HG03280 (cell line): ENCODE results near the gene IGSF21.
"Not testable (repeated sequence)": the region's sequence is repeated elsewhere in the genome, so short reads cannot be mapped to it uniquely, and the experiment has no call there.

Source experiments
- ATAC-seq: cut with Tn5 transposase; IDR thresholded peaks from one replicate; pipeline ENCODE4 v1.9.1; 2021; ENCODE audit warnings: mild to moderate bottlenecking, moderate library complexity; ENCODE audit not compliant: unreplicated experiment

IGSF21 gene

GRCh38 chr1:18414872-18415447, 307.4 kb downstream of the IGSF21 start:
- ATAC-seq, result no peak

GRCh38 chr1:18415448-18416027, 307.9 kb downstream of the IGSF21 start:
- no peak for ATAC-seq

- not testable (repeated sequence) for ATAC-seq
Observed at GRCh38 chr1:18416126-18416525, 308.5 kb downstream of the IGSF21 start.

- ATAC-seq, result no peak
Observed at GRCh38 chr1:18417316-18418269, 310.0 kb downstream of the IGSF21 start.

GRCh38 chr1:18419113-18419844, 311.7 kb downstream of the IGSF21 start:
- no peak for ATAC-seq

GRCh38 chr1:18419845-18420184, 312.2 kb downstream of the IGSF21 start:
- ATAC-seq, result no peak

- no peak for ATAC-seq
Observed at GRCh38 chr1:18422076-18422777, 314.6 kb downstream of the IGSF21 start.

GRCh38 chr1:18422954-18423353, 315.4 kb downstream of the IGSF21 start:
- no peak for ATAC-seq

GRCh38 chr1:18426580-18426979, 319.0 kb downstream of the IGSF21 start:
- ATAC-seq, result no peak
